NCI-H2227 treated with DMSO at 0.1 percent for 48 hours (cell line): ENCODE measurements around the gene BHLHA9.

ENCODE experiments used
- DNase-seq: peaks from one replicate; lab custom pipeline; 2025; lab: John Stamatoyannopoulos, UW

BHLHA9 gene

GRCh38 chr17:1256699-1257098 is 13.5 kb upstream of the BHLHA9 start:
- no peak for DNase-seq

GRCh38 chr17:1260086-1260769 is 10.0 kb upstream of the BHLHA9 start:
- DNase-seq, result no peak

GRCh38 chr17:1260770-1261161 is 9.5 kb upstream of the BHLHA9 start:
- no peak for DNase-seq

- no peak for DNase-seq
Measured at GRCh38 chr17:1264196-1264595, 6.0 kb upstream of the BHLHA9 start.

DNA sequence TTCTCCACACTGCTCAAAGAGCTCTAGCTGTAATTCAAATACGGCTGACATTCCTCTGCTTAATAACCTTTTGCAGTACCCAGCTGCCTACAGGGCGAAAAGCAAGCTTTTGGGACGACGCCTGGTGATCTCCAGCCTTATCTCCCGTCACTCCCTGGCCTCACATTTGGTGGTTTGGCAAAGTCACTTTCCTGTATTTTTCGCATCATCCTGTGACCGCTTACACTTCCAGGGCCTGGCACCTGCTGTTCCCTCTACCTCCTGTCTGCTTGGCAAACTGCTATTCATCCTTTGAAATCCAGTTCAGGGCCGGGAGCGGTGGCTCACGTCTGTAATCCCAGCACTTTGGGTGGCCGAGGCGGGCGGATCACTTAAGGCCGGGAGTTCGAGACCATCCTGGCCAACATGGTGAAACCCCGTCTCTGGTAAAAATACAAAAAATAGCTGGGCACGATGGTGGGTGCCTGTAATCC is 2.7 kb upstream of the BHLHA9 start:
- no peak for DNase-seq

- DNase-seq, result no peak
Measured at GRCh38 chr17:1271030-1271423, 783 bp downstream of the BHLHA9 start.

DNA sequence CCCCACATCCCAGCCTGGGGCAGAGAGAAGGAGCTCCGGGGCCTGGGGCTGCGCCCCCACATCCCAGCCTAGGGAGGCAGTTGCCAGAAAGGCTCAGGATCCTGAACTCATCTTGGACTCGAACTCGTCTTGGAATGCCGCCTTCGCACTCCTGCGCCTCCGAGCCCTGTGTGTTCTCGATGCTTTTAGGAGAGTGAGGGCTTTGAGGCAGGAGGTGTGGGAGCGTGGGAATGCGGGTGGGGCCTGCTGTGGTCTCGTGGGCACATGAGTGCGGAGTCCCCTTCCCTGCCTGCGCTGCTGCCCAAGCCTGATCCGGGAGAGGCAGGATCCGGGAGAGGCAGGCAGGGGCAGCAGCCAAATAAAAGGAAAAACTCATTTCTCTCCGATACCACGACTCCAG is 1.2 kb downstream of the BHLHA9 start:
- no peak for DNase-seq

DNA sequence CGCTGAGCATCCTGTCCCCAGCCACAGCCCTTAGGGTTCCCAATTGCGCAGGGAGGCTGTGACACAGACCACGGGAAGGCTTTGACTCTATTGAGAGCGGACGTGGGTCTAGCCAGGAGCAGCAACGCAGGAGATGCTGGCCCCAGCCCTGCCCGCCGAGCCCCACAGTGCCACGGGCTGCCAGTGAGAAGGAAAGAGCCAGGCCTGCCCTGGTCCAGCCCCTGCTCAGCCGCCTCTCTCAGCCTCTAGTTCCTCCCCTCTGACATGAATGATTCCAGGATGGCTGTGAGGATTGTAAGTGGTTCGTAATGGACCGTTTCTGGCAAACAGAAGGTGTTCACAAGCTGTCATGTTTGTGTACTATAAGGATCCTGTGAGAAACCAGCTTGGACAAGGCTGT is 2.5 kb downstream of the BHLHA9 start:
- DNase-seq, result no peak

DNA sequence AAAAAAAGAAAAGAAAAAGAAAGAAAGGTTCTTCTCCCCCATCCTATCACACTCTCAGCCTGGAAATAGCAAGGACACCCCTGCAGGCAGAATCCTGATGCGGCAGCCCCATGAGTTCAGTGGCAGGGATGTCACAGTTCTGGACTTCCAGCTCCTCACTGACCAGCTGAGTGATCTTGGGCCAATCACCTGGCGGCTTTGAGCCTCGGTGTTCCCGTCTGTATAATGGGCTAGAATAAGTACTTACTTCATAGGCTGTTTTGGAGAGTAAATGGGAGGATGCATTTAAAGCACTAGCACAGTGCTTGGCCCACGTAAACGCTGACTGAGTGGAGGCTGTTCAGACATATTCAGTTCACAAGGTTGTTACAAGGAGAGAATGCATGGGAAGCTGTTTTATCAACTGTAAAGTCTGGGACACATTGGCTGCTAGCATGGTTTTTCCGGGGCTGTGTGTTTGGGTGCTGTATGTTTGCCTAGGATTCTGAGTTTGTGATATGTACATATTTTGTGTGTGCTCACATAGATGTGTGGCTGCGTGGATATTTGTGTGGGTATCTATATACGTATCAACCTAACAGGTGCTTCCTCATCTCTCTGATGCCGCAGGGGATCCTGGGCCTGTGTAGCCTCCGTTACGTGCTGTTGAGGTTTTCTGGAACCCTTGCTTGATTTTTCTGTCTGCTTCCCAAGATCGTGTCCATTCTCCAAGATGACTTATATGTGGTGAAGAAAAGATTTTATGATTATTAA is 3.4 kb downstream of the BHLHA9 start:
- DNase-seq, result no peak

DNA sequence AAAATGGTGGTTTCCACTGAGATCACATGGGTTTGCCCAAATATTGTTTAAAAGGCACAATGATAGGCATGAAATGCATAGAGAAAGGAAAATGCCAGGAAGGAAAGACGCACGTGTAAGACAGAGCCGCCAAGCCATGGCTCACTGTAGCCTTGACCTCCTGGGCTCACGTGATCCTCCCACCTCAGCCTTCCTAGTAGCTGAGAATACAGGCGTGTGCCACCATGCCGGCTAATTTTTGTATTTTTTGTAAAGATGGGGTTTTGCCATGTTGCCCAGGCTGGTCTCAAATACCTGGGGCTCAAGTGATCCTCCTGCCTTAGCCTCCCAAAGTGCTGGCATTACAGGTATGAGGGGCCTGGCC is 4.0 kb downstream of the BHLHA9 start:
- DNase-seq, result no peak

- DNase-seq, result no peak
Measured at GRCh38 chr17:1275205-1275961, 5.1 kb downstream of the BHLHA9 start.

GRCh38 chr17:1275962-1276736 is 5.9 kb downstream of the BHLHA9 start:
- no peak for DNase-seq

- DNase-seq, result no peak
Measured at GRCh38 chr17:1280652-1281051, 10.4 kb downstream of the BHLHA9 start.

DNA sequence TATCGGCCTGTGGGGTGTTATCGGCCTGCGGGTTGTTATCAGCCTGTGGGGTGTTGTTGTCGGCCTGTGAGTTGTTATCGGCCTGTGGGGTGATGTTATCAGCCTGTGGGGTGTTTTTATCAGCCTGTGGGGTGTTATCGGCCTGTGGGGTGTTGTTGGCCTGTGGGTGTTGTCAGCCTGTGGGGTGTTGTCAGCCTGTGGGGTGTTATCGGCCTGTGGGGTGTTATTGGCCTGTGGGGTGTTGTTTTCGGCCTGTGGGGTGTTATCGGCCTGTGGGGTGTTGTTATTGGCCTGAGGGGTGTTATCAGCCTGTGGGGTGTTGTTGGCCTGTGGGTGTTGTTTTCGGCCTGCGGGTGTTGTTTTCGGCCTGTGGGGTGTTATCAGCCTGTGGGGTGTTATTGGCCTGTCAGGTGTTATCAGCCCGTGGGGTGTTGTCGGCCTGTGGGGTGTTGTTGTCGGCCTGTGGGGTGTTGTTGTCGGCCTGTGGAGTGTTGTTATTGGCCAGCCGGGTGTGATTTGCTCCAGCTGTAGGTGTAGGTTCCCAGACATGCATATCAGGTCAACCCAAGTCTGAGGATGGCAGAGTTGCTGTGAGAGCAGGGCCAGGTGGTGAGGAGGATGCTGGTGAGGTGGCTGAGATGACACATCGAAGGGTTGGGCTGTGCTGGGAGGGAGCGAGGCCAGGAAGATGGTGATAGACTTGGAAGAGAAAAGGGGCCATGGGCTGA is 16.3 kb downstream of the BHLHA9 start:
- DNase-seq, result no peak

DNA sequence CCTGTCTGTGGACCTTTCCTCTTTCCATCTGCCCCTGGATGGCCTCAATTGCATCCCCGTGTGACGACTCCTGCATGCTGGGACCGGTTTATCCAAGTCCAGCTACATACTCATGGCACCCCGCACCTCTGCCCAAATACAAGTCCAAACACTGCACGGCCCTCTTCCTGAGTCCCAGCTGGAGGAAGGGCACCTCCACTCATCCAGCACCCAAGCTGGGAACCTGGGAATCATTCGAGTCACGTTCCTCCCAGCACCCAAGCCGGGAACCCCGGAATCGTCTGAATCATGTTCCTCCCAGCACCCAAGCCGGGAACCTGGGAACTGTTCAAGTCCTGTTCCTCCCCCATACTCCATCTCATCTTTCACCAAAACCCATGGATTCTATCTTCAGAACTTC is 19.5 kb downstream of the BHLHA9 start:
- no peak for DNase-seq

GRCh38 chr17:1290676-1291075 is 20.4 kb downstream of the BHLHA9 start:
- no peak for DNase-seq

DNA sequence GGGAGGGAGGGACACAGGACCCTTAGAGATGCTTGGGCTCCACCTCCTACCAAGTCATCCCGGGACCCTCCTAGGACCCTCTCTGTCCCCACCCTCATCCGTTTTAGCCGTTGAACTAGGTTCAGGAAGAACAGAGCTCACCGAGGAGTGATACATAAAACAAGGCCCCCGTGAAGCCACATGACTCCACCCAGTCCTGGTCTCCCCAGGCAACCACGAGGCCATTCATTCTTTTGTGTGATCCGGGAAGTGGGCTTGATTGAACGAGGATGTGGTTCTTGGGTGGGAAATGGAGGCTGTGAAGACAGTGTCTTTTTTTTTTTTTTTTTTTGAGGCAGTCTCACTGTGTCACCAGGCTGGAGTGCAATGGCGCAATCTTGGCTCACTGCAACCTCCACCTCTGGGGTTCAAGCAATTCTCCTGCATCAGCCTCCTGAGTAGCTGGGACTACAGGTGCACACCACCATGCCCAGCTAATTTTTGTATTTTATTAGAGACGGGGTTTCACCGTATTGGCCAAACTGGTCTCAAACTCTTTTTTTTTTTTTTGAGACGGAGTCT is 24.0 kb downstream of the BHLHA9 start:
- DNase-seq, result no peak

DNA sequence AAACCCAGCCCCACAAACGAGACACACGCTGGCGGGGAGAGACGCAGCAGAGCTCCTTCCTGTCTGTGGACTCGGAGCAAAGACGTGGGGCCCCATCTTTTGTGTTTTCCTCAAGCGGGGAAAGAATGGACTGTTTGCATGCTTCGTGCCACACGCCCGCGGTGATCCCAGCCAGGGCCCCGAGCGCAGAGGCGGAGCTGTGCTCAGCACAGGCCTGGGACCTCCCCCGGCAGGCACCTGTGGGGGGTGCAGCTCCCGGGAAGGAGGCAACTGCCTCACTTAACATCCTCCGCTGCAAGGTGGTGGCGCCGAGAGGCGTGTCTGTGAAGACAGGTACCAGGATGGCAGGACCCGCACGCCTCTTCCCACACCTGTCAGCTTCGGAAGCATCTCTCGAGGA is 28.4 kb downstream of the BHLHA9 start:
- DNase-seq, result no peak

DNA sequence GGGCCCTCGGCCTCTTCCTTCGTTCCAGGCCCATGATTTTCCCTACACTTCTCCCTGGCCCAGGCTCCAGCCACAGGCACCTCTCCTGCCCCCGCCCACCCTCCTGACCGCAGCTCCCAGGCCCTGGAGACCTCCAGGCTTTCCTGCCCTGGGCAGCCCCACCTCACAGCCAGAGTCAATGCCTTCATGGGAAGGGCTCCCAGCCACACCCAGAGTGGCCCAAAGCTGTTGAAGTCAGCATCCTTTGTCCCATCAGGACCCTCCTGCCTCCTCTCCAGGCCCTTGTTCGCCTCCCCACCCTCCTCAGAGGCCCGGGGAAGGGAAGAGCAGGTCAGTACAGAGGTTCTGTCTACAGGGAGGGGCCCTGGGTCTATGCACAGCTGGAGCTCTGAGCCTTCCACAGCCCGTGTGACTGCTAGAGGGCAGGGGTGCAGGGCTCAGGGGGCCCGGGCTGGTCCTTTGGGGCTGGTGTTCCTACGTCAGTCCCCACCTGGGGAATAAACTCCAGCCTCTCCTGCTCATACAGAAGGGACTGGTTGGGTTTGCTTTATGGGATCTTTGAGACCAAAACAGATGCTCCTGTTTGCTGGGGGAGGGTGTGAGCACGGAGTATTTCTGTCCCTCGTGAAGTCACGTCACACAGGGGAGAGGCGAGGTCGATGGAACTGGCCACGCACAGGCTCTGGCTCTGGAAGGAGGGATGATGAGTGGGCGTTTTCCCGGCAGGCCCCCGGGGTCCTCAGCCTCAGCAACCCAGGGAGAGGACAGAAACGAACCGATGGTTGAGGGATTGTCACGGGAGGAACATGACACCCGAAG is 29.5 kb downstream of the BHLHA9 start:
- no peak for DNase-seq

- no peak for DNase-seq
Measured at GRCh38 chr17:1300371-1300905, 30.2 kb downstream of the BHLHA9 start.
